GM18517 (cell line): ENCODE data around the gene GMIP.

ENCODE experiments used
- ATAC-seq: cut with Tn5 transposase; IDR thresholded peaks from one replicate; pipeline ENCODE4 v1.9.1; 2021; ENCODE audit warnings: mild to moderate bottlenecking, moderate library complexity; ENCODE audit not compliant: unreplicated experiment

The GMIP gene

GRCh38 chr19:19579533-19580361, 63.7 kb downstream of the GMIP start:
- no peak for ATAC-seq
